Gastrocnemius medialis (tissue), 4 donors: Measurements from ENCODE around the gene TCTN2.

ENCODE experiments used
- CTCF ChIP-seq, 5 experiments: fragments of 450-650 bp in 3 of 5; fragments of 200-600 bp in 2 of 5; sonication (generic) in 2 of 5; IDR thresholded peaks in 4 of 5; conservative IDR thresholded peaks in 1 of 5; 1 replicate in 4 of 5; 2 replicates in 1 of 5; pipeline ENCODE4 v1.5.1; 2016 to 2019; ENCODE audit warnings: antibody characterized with exemption in 5 of 5, mild to moderate bottlenecking in 3 of 5, moderate library complexity in 3 of 5
- POLR2A ChIP-seq, 2 donors: fragments of 450-650 bp; IDR thresholded peaks; one replicate each; pipeline ENCODE4 v1.6.1; 2017; ENCODE audit warnings: antibody characterized with exemption in 2 of 2, mild to moderate bottlenecking in 2 of 2, moderate library complexity in 2 of 2

- TF ChIP-seq CTCF (IDR thresholded peaks at IDR 0.05 in 4 of 5, conservative IDR thresholded peaks at IDR 0.05 in 1 of 5) (no peak), POLR2A (IDR thresholded peaks at IDR 0.05) (no peak)
Observed at GRCh38 chr12:123678981-123679380, 8.1 kb downstream of the TCTN2 start.
